GM12873 (cell line): Measurements from ENCODE around the gene MKS1.

ENCODE experiments used
- CTCF ChIP-seq: IDR thresholded peaks from 2 replicates; pipeline ENCODE4 v1.5.1; 2012; ENCODE audit warnings: low read depth, mild to moderate bottlenecking, moderate library complexity, low read length, control low read depth; ENCODE audit not compliant: insufficient read depth; ENCODE audit errors: missing control alignments

The MKS1 gene

DNA sequence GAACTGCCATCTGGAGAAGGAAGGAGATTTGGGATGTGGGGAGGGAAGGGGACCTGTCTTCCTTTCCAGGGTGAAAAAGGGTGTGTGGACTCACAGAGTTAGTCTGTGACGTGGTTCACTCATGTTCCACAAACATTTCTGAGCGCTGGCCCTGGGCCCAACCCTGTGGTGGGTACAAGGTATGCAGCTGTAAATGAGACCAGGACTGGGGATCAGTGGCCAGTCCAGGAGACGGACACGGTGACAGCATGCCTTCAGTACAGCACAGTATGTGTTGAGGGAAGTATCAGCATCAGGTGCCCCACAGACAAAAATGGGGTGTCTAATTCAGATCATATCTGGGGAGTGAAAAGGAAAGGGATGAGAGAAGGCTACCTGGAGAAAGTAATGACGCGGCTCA is 32.0 kb downstream of the MKS1 start:
- no peak for TF ChIP-seq CTCF

GRCh38 chr17:58186591-58186990 is 32.5 kb downstream of the MKS1 start:
- TF ChIP-seq CTCF, result no peak

- no peak for TF ChIP-seq CTCF
Measured at GRCh38 chr17:58184986-58185761, 33.9 kb downstream of the MKS1 start.

DNA sequence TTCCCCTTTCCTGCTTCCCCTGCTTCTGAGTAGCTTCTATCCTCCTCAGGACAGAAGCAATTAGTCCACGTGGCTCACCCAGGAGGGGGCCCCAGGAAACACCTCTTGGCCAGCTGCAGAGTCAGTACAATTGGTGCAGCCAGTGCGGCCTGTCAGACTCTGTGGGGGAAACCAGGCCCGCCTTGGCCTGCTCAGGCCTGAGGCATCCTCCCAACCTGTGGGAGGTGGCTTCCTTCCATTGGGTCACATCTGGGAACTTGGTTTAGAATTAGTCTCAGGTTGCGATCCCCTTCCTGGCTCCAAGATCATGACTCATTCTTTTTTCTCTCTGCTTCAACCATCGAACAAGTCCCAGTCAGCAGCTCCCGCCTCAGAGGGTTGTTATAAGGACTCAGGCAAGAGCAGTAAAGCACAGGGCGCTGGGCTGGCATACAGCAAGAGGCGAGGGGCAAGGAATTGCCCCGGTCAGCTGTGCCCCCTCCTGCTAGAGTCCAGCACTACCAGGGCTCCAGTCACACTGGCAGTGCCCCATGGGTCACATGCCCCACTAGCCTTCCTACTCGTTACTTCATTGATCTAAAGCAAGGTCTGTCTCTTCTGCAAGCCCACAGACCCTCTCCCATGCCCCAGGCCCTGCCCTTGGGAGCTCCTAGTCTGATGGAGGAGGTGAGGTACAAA is 34.6 kb downstream of the MKS1 start:
- no peak for TF ChIP-seq CTCF

- no peak for TF ChIP-seq CTCF
Measured at GRCh38 chr17:58183514-58183913, 35.5 kb downstream of the MKS1 start.

GRCh38 chr17:58181796-58182195 is 37.3 kb downstream of the MKS1 start:
- no peak for TF ChIP-seq CTCF

GRCh38 chr17:58176200-58176599 is 42.9 kb downstream of the MKS1 start:
- TF ChIP-seq CTCF, result no peak
